Ishikawa (cell line): ENCODE results near the gene PDE4B.

Experiments
- CEBPB ChIP-seq: IDR thresholded peaks from 2 replicates; pipeline ENCODE4 v1.6.1; 2012
- CREB1 ChIP-seq: IDR thresholded peaks from 2 replicates; pipeline ENCODE4 v1.6.1; 2012; ENCODE audit warnings: low read depth
- EGR1 ChIP-seq: IDR thresholded peaks from 2 replicates; pipeline ENCODE4 v1.6.1; 2012
- EP300 ChIP-seq: IDR thresholded peaks from 2 replicates; pipeline ENCODE4 v1.6.1; 2012; ENCODE audit warnings: borderline replicate concordance
- FOXM1 ChIP-seq: IDR thresholded peaks from 2 replicates; pipeline ENCODE4 v1.6.1; 2012; ENCODE audit warnings: low read depth, borderline replicate concordance
- NFIC ChIP-seq: IDR thresholded peaks from 2 replicates; pipeline ENCODE4 v1.6.1; 2012
- RAD21 ChIP-seq: IDR thresholded peaks from 2 replicates; pipeline ENCODE4 v1.6.1; 2012; ENCODE audit warnings: low read depth
- TAF1 ChIP-seq: IDR thresholded peaks from 2 replicates; pipeline ENCODE4 v1.6.1; 2012; ENCODE audit warnings: low read depth, mild to moderate bottlenecking
- TCF12 ChIP-seq: IDR thresholded peaks from 2 replicates; pipeline ENCODE4 v1.6.1; 2012; ENCODE audit warnings: low read depth
- TEAD4 ChIP-seq: IDR thresholded peaks from 2 replicates; pipeline ENCODE4 v1.6.1; 2012
- YY1 ChIP-seq: IDR thresholded peaks from 2 replicates; pipeline ENCODE4 v1.6.1; 2012; ENCODE audit warnings: low read depth
- ZBTB7A ChIP-seq: IDR thresholded peaks from 2 replicates; pipeline ENCODE4 v1.6.1; 2012; ENCODE audit warnings: low read depth
- TF ChIP-seq, protein P1 (sequence below): IDR thresholded peaks from 2 replicates; pipeline ENCODE4 v1.6.1; 2012
- TF ChIP-seq, protein P2 (sequence below): IDR thresholded peaks from 2 replicates; pipeline ENCODE4 v1.6.1; 2012; ENCODE audit warnings: low read depth, mild to moderate bottlenecking
- TF ChIP-seq, protein P3 (sequence below): IDR thresholded peaks from 2 replicates; pipeline ENCODE4 v1.6.1; 2012

Gene PDE4B

DNA sequence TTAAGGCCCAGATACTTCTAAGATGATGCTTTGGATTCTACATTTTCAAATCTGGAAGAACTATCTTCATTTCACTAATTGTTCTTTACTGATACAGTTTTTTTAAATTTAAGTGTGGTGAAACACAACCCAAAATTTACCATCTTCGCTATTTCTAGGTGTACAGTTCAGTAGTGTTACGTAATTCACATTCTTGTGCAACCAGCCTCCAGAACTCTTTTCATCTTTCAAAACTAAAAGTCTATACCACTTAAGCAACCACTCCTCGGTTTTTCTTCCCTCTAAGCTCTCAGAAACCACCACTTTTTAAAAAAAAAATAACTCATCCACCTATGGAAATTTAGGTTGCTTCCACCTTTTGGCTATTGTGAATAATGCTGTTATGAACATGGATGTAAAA lies 220.7 kb downstream of the PDE4B start:
- TF ChIP-seq CEBPB (no peak), NFIC (no peak), EGR1 (no peak), ZBTB7A (no peak), CREB1 (no peak), TCF12 (no peak), FOXM1 (no peak), YY1 (no peak), RAD21 (no peak), TAF1 (no peak), TEAD4 (no peak), EP300 (no peak)
- TF ChIP-seq, protein P1, sequence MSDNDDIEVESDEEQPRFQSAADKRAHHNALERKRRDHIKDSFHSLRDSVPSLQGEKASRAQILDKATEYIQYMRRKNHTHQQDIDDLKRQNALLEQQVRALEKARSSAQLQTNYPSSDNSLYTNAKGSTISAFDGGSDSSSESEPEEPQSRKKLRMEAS, result no peak
- TF ChIP-seq, protein P2, sequence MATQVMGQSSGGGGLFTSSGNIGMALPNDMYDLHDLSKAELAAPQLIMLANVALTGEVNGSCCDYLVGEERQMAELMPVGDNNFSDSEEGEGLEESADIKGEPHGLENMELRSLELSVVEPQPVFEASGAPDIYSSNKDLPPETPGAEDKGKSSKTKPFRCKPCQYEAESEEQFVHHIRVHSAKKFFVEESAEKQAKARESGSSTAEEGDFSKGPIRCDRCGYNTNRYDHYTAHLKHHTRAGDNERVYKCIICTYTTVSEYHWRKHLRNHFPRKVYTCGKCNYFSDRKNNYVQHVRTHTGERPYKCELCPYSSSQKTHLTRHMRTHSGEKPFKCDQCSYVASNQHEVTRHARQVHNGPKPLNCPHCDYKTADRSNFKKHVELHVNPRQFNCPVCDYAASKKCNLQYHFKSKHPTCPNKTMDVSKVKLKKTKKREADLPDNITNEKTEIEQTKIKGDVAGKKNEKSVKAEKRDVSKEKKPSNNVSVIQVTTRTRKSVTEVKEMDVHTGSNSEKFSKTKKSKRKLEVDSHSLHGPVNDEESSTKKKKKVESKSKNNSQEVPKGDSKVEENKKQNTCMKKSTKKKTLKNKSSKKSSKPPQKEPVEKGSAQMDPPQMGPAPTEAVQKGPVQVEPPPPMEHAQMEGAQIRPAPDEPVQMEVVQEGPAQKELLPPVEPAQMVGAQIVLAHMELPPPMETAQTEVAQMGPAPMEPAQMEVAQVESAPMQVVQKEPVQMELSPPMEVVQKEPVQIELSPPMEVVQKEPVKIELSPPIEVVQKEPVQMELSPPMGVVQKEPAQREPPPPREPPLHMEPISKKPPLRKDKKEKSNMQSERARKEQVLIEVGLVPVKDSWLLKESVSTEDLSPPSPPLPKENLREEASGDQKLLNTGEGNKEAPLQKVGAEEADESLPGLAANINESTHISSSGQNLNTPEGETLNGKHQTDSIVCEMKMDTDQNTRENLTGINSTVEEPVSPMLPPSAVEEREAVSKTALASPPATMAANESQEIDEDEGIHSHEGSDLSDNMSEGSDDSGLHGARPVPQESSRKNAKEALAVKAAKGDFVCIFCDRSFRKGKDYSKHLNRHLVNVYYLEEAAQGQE, result no peak
- TF ChIP-seq, protein P3, sequence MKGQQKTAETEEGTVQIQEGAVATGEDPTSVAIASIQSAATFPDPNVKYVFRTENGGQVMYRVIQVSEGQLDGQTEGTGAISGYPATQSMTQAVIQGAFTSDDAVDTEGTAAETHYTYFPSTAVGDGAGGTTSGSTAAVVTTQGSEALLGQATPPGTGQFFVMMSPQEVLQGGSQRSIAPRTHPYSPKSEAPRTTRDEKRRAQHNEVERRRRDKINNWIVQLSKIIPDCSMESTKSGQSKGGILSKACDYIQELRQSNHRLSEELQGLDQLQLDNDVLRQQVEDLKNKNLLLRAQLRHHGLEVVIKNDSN, result no peak

DNA sequence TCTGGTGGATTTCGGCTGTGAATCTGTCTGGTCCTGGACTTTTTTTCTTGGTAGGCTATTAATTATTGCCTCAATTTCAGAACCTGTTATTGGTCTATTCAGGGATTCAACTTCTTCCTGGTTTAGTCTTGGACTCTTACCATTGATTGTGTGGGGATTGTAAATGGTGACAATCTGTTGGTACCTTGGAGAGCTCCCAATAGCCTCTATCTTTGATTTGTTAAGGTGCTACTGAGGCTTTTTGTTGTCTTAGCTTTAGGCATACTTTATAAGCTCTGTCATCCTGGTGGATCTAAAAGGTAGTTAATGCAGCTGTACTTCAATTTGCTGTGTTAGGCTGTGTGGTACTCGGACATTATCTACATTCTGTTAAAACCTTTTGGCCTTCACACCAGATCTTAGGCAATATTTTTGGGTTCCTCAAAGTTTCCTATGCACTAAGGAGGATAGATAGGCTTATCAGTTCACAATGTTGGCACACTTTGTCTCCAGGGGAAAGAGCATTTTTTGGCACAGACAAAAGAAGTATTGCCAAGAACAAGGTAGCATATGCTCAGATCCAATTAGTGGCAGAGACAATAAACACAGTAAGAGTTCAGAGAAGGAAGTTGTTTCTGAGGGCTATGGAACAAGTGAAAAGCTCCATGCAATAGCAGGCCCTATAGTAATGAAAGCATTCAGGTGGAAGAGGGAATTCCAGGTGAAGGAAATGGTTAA lies 230.4 kb downstream of the PDE4B start:
- TF ChIP-seq, protein P2, result peak; percentile 82
- TF ChIP-seq CREB1, result no peak

DNA sequence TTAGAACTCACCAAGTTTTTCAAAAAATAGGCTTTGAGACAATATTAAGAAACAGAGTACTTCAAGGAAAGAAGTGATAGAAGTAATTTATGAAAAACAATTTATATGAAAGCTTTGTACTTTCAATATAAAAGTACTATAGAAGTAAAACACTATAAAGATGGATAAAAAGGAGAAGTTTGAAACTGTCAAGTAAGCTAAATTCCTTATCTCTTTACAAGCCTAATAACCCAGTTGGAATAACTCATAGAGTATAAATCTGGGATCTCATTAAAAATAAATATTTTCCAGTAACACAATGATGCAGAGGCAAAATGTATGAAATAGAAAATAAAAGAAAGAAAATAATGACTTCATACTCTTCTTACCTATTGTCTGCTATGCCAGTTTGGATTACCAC lies 232.5 kb downstream of the PDE4B start:
- TF ChIP-seq TAF1 (no peak), FOXM1 (no peak), CREB1 (no peak), ZBTB7A (no peak), TEAD4 (no peak), CEBPB (no peak), EGR1 (no peak)
- TF ChIP-seq, protein P3, result no peak
- TF ChIP-seq, protein P2, result no peak
- TF ChIP-seq, protein P1, result no peak

DNA sequence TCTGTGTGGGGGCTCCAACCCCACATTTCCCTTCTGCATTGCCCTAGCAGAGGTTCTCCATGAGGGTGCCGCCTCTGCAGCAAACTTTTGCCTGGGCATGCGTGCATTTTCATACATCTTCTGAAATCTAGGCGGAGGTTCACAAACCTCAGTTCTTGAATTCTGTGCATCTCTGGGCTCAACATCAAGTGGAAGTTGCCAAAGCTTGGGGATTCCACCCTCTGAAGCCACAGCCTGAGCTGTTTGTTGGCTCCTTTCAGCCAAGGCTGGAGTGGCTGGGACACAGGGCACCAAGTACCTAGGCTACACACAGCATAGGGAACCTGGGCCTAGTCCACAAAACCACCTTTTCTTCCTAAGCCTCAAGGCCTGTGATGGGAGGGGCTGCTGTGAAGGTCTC lies 235.3 kb downstream of the PDE4B start:
- TF ChIP-seq NFIC (no peak), CREB1 (no peak), EP300 (no peak)

DNA sequence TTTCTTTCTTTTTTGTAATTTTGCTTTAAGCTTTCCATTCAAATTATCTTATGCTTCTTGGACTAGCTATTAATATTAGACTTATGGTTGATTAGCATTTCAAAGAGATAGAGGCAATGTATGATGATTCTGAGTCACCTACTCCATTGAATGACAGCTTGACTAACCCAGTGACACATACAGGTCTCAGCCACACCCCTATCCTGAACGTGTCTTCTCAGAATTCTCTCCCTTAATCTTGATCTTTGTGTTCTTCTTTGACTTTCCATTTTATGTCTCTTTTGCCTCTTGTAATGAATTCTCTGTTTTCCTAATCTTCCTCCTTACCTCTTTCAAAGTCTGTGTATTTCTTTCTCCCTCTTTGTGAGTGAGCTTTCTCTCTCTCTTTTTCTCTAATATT lies 241.1 kb downstream of the PDE4B start:
- no peak for TF ChIP-seq ZBTB7A
- no peak for TF ChIP-seq YY1
- no peak for TF ChIP-seq EGR1
- TF ChIP-seq FOXM1, result no peak
- no peak for TF ChIP-seq TEAD4
- TF ChIP-seq, protein P1, result no peak
- TF ChIP-seq CREB1, result no peak
- TF ChIP-seq CEBPB, result no peak
- no peak for TF ChIP-seq TAF1
- TF ChIP-seq, protein P2, result no peak
- TF ChIP-seq, protein P3, result no peak
- no peak for TF ChIP-seq TCF12
- TF ChIP-seq NFIC, result no peak
- no peak for TF ChIP-seq RAD21
- TF ChIP-seq EP300, result no peak
